GM12872 (cell line): ENCODE data around the gene MAGI1.

Experiments used
- CTCF ChIP-seq: IDR thresholded peaks from 3 replicates; pipeline ENCODE4 v1.5.1; 2011; ENCODE audit warnings: low read depth, mild to moderate bottlenecking, low read length, moderate library complexity; ENCODE audit not compliant: insufficient read depth

The MAGI1 gene

GRCh38 chr3:65619451-65619881, 419.3 kb downstream of the MAGI1 start:
- no peak for TF ChIP-seq CTCF

- no peak for TF ChIP-seq CTCF
Observed at GRCh38 chr3:65618599-65618998, 420.1 kb downstream of the MAGI1 start.

GRCh38 chr3:65617787-65618186, 420.9 kb downstream of the MAGI1 start:
- no peak for TF ChIP-seq CTCF

GRCh38 chr3:65617209-65617608, 421.5 kb downstream of the MAGI1 start:
- no peak for TF ChIP-seq CTCF

- TF ChIP-seq CTCF: no peak
Observed at GRCh38 chr3:65616563-65616962, 422.2 kb downstream of the MAGI1 start.

GRCh38 chr3:65615329-65615728, 423.4 kb downstream of the MAGI1 start:
- TF ChIP-seq CTCF: no peak

- no peak for TF ChIP-seq CTCF
Observed at GRCh38 chr3:65614585-65614984, 424.1 kb downstream of the MAGI1 start.

- no peak for TF ChIP-seq CTCF
Observed at GRCh38 chr3:65607101-65607500, 431.6 kb downstream of the MAGI1 start.
